MCF 10A (cell line): ENCODE results near the gene LEMD2. TPM values are rescaled to one million over a fixed set of nuclear protein-coding genes. Genes with fewer than 3 reads are reported as not detected.

Source experiments
- BruUV-seq: library from RNA; stranded (reverse); fragments of 400-500 nt; replicated peaks from 2 replicates; lab custom pipeline; 2021; lab: Mats Ljungman, UMichigan
- CTCF ChIA-PET: fragments of 300-600 bp; sonication (Branson Sonifier 250); formaldehyde crosslinking; extraction: SDS; loops from one replicate; lab custom pipeline; 2021; ENCODE audit warnings: antibody characterized with exemption, inconsistent platforms; lab: Yijun Ruan, JAX
- POLR2A ChIA-PET: fragments of 300-600, 350-650 bp; sonication (Branson Sonifier 250); formaldehyde crosslinking; extraction: SDS; loops from one replicate; lab custom pipeline; 2020; ENCODE audit warnings: antibody characterized with exemption, inconsistent platforms; lab: Yijun Ruan, JAX
- DNase-seq: peaks from one replicate; pipeline ENCODE4 v3.0.0-alpha.2; 2018; ENCODE audit not compliant: unreplicated experiment
- H3K27ac Mint-ChIP-seq: one replicate; pipeline ENCODE4 v1.8.0; 2022; ENCODE audit warnings: mild to moderate bottlenecking, low read depth, mixed read lengths; ENCODE audit not compliant: unreplicated experiment
- H3K27me3 Mint-ChIP-seq: one replicate; pipeline ENCODE4 v1.8.0; 2022; ENCODE audit warnings: mixed read lengths; ENCODE audit not compliant: insufficient read depth, unreplicated experiment
- H3K36me3 Mint-ChIP-seq: one replicate; pipeline ENCODE4 v1.8.0; 2022; ENCODE audit warnings: mild to moderate bottlenecking, moderate library complexity, mixed read lengths; ENCODE audit not compliant: insufficient read depth, unreplicated experiment
- H3K4me1 Mint-ChIP-seq: one replicate; pipeline ENCODE4 v1.8.0; 2022; ENCODE audit warnings: mixed read lengths; ENCODE audit not compliant: insufficient read depth, unreplicated experiment
- H3K4me3 Mint-ChIP-seq: one replicate; pipeline ENCODE4 v1.8.0; 2022; ENCODE audit warnings: mild to moderate bottlenecking, moderate library complexity, mixed read lengths; ENCODE audit not compliant: unreplicated experiment
- H3K9me3 Mint-ChIP-seq: one replicate; pipeline ENCODE4 v1.8.0; 2022; ENCODE audit warnings: mixed read lengths; ENCODE audit not compliant: unreplicated experiment
- intact Hi-C: fragments of 100-400 bp; cut with micrococcal nuclease; formaldehyde crosslinking; loops from 2 replicates; pipeline ENCODE4 v1.14.1; 2022
- total RNA-seq: library from RNA; stranded (reverse); gene quantifications from 2 replicates; pipeline ENCODE4 v1.2.3, GENCODE V29; 2022
- TF ChIP-seq, protein P1 (sequence below): fragments of 200-600 bp; IDR thresholded peaks from one replicate; pipeline ENCODE4 v1.8.0; 2022; ENCODE audit warnings: antibody characterized with exemption, mild to moderate bottlenecking; ENCODE audit not compliant: unreplicated experiment

LEMD2 gene
- total RNA-seq, 1 experiment from 2014 or later: 70.5 TPM

- Mint-ChIP-seq H3K27me3 (peaks cover 25% of the 10 kb centered on the region), H3K4me3 (no peak overlapping the region), H3K27ac (no peak overlapping the region), H3K9me3 (no peaks in the 10 kb centered on the region), H3K4me1 (no peaks in the 10 kb centered on the region), H3K36me3 (peaks cover 4% of the 10 kb centered on the region)
- TF ChIP-seq, protein P1, sequence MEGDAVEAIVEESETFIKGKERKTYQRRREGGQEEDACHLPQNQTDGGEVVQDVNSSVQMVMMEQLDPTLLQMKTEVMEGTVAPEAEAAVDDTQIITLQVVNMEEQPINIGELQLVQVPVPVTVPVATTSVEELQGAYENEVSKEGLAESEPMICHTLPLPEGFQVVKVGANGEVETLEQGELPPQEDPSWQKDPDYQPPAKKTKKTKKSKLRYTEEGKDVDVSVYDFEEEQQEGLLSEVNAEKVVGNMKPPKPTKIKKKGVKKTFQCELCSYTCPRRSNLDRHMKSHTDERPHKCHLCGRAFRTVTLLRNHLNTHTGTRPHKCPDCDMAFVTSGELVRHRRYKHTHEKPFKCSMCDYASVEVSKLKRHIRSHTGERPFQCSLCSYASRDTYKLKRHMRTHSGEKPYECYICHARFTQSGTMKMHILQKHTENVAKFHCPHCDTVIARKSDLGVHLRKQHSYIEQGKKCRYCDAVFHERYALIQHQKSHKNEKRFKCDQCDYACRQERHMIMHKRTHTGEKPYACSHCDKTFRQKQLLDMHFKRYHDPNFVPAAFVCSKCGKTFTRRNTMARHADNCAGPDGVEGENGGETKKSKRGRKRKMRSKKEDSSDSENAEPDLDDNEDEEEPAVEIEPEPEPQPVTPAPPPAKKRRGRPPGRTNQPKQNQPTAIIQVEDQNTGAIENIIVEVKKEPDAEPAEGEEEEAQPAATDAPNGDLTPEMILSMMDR: no peak
- CTCF ChIA-PET: interaction anchor here (0.6 to 1.5 kb wide), 2 partner anchors 30 to 34 kb away, joined by 3 to 7 read pairs; no protein-coding TSS in a partner anchor
- POLR2A ChIA-PET: no interaction called here
- no TSS peak for BruUV-seq
- no peak for DNase-seq
- intact Hi-C loops: no loop called here
Measured at GRCh38 chr6:33727932-33728331, 61.0 kb downstream of the LEMD2 start.

GRCh38 chr6:33727126-33727525, 61.8 kb downstream of the LEMD2 start:
- Mint-ChIP-seq H3K36me3 (peaks cover 4% of the 10 kb centered on the region), H3K4me1 (no peaks in the 10 kb centered on the region), H3K4me3 (no peak overlapping the region), H3K9me3 (no peaks in the 10 kb centered on the region), H3K27me3 (peaks cover 25% of the 10 kb centered on the region), H3K27ac (no peak overlapping the region)
- ChIA-PET CTCF (interaction anchor here (1.5 kb wide), 1 partner anchor 35 kb away, joined by 7 read pairs; no protein-coding TSS in a partner anchor), POLR2A (no interaction called here)
- TF ChIP-seq, protein P1: no peak
- intact Hi-C loops: no loop called here
- no TSS peak for BruUV-seq
- DNase-seq: no peak

DNA sequence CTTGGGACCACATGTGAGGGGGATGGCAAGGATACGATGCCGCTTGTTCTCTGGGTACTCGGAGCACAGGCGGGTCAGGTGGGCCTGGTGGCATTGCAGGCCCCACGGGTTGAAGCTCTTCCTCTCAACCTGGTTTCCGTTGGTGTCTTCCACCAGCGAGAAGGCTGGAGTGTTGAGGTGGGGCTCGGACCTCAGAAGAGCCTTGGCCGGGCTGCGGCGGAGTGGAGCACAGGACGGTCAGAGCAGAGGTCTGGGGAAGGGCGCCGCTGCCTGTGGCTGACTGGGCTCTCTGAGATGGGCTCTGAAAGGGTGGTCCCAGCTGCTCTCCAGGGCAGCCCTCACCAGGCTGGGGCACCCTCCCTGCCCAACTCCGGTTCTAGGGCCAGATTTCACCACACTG, 62.2 kb downstream of the LEMD2 start:
- Mint-ChIP-seq H3K9me3 (no peaks in the 10 kb centered on the region), H3K4me1 (no peaks in the 10 kb centered on the region), H3K36me3 (peaks cover 4% of the 10 kb centered on the region), H3K27ac (no peak overlapping the region), H3K4me3 (no peak overlapping the region), H3K27me3 (peaks cover 25% of the 10 kb centered on the region)
- TF ChIP-seq, protein P1: no peak
- intact Hi-C loops: no loop called here
- POLR2A ChIA-PET: interaction anchor here (1.5 kb wide), 1 partner anchor 15 kb away, joined by 3 read pairs; the partner anchor contains the start of gene UQCC2
- BruUV-seq: no TSS peak
- no peak for DNase-seq
- CTCF ChIA-PET: interaction anchor here (1.0 to 1.5 kb wide), 3 partner anchors 13 to 429 kb away, joined by 3 to 7 read pairs (median 6); no protein-coding TSS in a partner anchor

DNA sequence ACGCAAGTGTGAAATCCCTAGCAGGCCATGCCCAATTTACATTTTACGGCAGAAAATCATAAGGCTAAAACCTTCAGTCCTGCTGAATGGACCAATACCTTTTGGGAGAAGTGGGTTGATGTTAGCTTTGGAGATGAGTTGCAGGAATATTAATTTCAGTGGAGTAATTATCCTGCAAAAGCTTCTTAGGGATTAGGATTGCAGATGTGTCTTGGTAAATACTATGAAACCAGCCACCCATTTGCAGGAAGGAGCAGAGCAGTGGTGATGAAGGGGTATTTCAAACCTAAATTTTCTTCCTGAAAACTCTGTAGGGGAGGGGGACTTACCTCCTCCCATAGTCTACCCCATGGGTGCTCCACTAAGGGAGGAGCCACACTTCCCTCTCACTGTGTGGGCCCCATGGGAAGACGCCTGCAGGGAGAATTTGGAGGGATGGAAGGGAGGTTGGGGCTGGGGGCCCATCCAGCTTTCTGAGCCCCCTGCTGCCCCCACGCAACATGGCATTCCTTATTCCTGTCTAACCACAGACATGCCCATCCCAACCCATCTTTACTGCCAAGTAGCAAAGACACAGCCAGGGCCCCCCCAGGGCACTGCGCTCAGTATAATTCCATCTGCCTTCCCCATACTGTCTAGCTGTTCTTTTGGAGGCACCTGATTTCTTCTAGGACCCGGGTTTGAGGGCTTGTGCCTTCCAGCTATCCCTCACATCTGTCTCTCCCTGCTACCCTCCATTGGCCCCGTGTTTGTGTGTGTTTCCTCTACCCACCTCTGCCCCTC, 62.8 kb downstream of the LEMD2 start:
- H3K27ac Mint-ChIP-seq: no peak overlapping the region
- no peak for DNase-seq
- H3K27me3 Mint-ChIP-seq: peaks cover 25% of the 10 kb centered on the region
- ChIA-PET POLR2A (interaction anchor here (0.7 to 1.5 kb wide), 2 partner anchors 13 to 15 kb away, joined by 3 read pairs; partner anchors contain the start of gene UQCC2), CTCF (interaction anchor here (0.8 to 1.5 kb wide), 5 partner anchors 14 to 429 kb away, joined by 3 to 7 read pairs (median 5); partner anchors contain the start of gene UQCC2)
- intact Hi-C loops: no loop called here
- no TSS peak for BruUV-seq
- H3K4me3 Mint-ChIP-seq: no peak overlapping the region
- no peaks in the 10 kb centered on the region for H3K9me3 Mint-ChIP-seq
- no peaks in the 10 kb centered on the region for H3K4me1 Mint-ChIP-seq
- H3K36me3 Mint-ChIP-seq: peaks cover 4% of the 10 kb centered on the region
- TF ChIP-seq, protein P1: no peak
